ENCODE results near the gene PALM. TPM values are rescaled to one million over a fixed set of nuclear protein-coding genes. Genes with fewer than 3 reads are reported as not detected.

The PALM gene
- total RNA-seq, 1 experiment from 2014 or later, result 14.4 TPM

DNA sequence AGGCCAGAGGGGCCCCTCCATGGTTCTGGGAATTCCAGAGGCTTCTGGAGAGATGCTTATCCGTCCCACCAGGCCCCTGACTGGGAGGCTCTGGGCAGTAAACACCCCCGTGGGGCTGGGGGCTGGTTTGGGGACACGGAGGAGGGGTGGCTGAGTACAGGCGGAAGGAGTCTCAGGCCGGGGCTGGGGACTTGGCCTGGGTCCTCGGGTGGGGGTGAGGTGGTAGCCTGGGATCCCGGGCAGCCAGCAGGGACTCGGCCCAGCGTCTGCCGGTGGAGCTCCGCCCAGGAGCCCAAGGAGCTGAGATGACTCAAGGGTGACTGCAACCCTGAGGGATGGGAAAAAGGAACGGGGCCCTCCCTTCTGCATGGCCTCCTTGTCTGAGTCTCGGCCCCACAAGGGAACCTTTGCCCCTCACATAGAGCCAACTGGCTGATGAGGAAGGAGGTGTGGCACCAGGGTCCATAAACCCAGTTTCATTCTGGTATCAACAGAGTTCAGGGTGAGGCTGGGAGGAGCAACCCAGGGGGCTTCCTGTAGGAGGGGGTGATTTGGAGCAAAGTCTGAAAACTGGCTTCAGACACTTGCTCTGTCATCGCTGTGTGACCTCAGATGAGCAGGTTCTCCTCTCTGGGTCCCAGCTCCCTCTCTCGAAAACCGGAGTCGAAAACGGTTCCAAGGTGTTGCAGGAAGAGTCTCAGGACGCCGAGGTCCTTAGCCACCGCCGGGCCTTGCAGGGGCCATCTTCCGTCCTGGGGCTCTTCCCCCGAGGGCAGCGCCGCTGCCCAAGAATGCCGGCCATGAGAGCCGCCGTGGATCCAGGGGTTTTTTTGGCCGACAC lies 43.0 kb downstream of the PALM start:
- CTCF ChIA-PET, result no interaction called here

GRCh38 chr19:752652-753517 lies 44.1 kb downstream of the PALM start:
- intact Hi-C loops (cut with micrococcal nuclease; ENCODE audit: unreplicated experiment), result no loop called here
- ATAC-seq, result peak; percentile 90

More for the DNA sequence above, 43.0 kb downstream of the PALM start:
- Histone ChIP-seq H3K27ac (ENCODE audit: low read length) (peak overlapping the region; percentile 68), H3K9me3 (ENCODE audit: control insufficient read depth, insufficient read depth, low read depth, low read length) (no peaks in the 10 kb centered on the region), H3K4me1 (ENCODE audit: control insufficient read depth, insufficient read depth, low read length) (peaks cover 15% of the 10 kb centered on the region), H3K27me3 (ENCODE audit: control insufficient read depth, insufficient read depth, low read length) (no peaks in the 10 kb centered on the region), H3K4me3 (ENCODE audit: low read depth in 2 of 2, low read length in 2 of 2) (peak overlapping the region in 1 of 2 experiments; percentile 42; a peak in 2 of 4 replicates), H3K36me3 (ENCODE audit: control insufficient read depth, insufficient read depth, low read length) (no peaks in the 10 kb centered on the region)
- intact Hi-C loops (cut with micrococcal nuclease; ENCODE audit: unreplicated experiment), result no loop called here
- BruUV-seq (replicated peaks), result no TSS peak
- ATAC-seq (peak; percentile 84), DNase-seq (ENCODE audit: low read depth, low spot score) (no peak)
- in situ Hi-C loops (cut with HindIII; ENCODE audit: low pct_unique_long_range_greater_than_20kb, low sequenced_read_pairs), result no loop called here
- POLR2A ChIA-PET, result interaction anchor here (0.5 kb wide), 1 partner anchor 75 kb away, joined by 3 read pairs; no protein-coding TSS in a partner anchor
- TF ChIP-seq TCF7L2 (IDR thresholded peaks at IDR 0.05; ENCODE audit: low read depth, low read length) (no peak), POLR2AphosphoS5 (IDR thresholded peaks at IDR 0.05; ENCODE audit: low read depth, low read length) (no peak), SIN3A (IDR thresholded peaks at IDR 0.05; ENCODE audit: borderline replicate concordance, insufficient read depth, low read depth, low read length) (no peak)
- TF ChIP-seq, protein P1, sequence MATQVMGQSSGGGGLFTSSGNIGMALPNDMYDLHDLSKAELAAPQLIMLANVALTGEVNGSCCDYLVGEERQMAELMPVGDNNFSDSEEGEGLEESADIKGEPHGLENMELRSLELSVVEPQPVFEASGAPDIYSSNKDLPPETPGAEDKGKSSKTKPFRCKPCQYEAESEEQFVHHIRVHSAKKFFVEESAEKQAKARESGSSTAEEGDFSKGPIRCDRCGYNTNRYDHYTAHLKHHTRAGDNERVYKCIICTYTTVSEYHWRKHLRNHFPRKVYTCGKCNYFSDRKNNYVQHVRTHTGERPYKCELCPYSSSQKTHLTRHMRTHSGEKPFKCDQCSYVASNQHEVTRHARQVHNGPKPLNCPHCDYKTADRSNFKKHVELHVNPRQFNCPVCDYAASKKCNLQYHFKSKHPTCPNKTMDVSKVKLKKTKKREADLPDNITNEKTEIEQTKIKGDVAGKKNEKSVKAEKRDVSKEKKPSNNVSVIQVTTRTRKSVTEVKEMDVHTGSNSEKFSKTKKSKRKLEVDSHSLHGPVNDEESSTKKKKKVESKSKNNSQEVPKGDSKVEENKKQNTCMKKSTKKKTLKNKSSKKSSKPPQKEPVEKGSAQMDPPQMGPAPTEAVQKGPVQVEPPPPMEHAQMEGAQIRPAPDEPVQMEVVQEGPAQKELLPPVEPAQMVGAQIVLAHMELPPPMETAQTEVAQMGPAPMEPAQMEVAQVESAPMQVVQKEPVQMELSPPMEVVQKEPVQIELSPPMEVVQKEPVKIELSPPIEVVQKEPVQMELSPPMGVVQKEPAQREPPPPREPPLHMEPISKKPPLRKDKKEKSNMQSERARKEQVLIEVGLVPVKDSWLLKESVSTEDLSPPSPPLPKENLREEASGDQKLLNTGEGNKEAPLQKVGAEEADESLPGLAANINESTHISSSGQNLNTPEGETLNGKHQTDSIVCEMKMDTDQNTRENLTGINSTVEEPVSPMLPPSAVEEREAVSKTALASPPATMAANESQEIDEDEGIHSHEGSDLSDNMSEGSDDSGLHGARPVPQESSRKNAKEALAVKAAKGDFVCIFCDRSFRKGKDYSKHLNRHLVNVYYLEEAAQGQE (IDR thresholded peaks at IDR 0.05; ENCODE audit: insufficient read depth in 1 of 2, low read depth in 2 of 2, low read length in 1 of 2), result no peak
- TF ChIP-seq, protein P2, sequence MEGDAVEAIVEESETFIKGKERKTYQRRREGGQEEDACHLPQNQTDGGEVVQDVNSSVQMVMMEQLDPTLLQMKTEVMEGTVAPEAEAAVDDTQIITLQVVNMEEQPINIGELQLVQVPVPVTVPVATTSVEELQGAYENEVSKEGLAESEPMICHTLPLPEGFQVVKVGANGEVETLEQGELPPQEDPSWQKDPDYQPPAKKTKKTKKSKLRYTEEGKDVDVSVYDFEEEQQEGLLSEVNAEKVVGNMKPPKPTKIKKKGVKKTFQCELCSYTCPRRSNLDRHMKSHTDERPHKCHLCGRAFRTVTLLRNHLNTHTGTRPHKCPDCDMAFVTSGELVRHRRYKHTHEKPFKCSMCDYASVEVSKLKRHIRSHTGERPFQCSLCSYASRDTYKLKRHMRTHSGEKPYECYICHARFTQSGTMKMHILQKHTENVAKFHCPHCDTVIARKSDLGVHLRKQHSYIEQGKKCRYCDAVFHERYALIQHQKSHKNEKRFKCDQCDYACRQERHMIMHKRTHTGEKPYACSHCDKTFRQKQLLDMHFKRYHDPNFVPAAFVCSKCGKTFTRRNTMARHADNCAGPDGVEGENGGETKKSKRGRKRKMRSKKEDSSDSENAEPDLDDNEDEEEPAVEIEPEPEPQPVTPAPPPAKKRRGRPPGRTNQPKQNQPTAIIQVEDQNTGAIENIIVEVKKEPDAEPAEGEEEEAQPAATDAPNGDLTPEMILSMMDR (IDR thresholded peaks at IDR 0.05), result no peak

More at GRCh38 chr19:752652-753517, 44.1 kb downstream of the PALM start:
- CTCF ChIA-PET, result interaction anchor here (0.6 to 0.7 kb wide), 2 partner anchors 32 to 557 kb away, joined by 4 to 7 read pairs; no protein-coding TSS in a partner anchor
- no peaks in the 10 kb centered on the region for H3K9me3 ChIP-seq (ENCODE audit: control insufficient read depth, insufficient read depth, low read depth, low read length)
- H3K4me1 ChIP-seq (ENCODE audit: control insufficient read depth, insufficient read depth, low read length), result peaks cover 15% of the 10 kb centered on the region
- peak overlapping the region in 1 of 2 experiments; percentile 36; a peak in 2 of 4 replicates for H3K4me3 ChIP-seq (ENCODE audit: low read depth in 2 of 2, low read length in 2 of 2)
- POLR2A ChIA-PET, result interaction anchor here (0.5 to 0.7 kb wide), 3 partner anchors 33 to 181 kb away, joined by 3 to 5 read pairs (median 4); no protein-coding TSS in a partner anchor
- BruUV-seq (replicated peaks), result no TSS peak
- peak overlapping the region; percentile 31; the same call in 1 of the 2 replicates for H3K27ac ChIP-seq (ENCODE audit: low read length)
- no peaks in the 10 kb centered on the region for H3K27me3 ChIP-seq (ENCODE audit: control insufficient read depth, insufficient read depth, low read length)
- no peaks in the 10 kb centered on the region for H3K36me3 ChIP-seq (ENCODE audit: control insufficient read depth, insufficient read depth, low read length)
- in situ Hi-C loops (cut with HindIII; ENCODE audit: low pct_unique_long_range_greater_than_20kb, low sequenced_read_pairs), result no loop called here
- no peak for DNase-seq (ENCODE audit: low read depth, low spot score)
- TF ChIP-seq SIN3A (IDR thresholded peaks at IDR 0.05; ENCODE audit: borderline replicate concordance, insufficient read depth, low read depth, low read length), result no peak
- peak; percentile 79 for TF ChIP-seq TCF7L2 (IDR thresholded peaks at IDR 0.05; ENCODE audit: low read depth, low read length)
- TF ChIP-seq POLR2AphosphoS5 (IDR thresholded peaks at IDR 0.05; ENCODE audit: low read depth, low read length), result peak; percentile 37; the same call in 1 of the 2 replicates
